T-helper 17 cell (primary cell): ENCODE results near the gene TRIML2. TPM values are rescaled to one million over a fixed set of nuclear protein-coding genes. Genes with fewer than 3 reads are reported as not detected.
"Not testable (repeated sequence)": the region's sequence is repeated elsewhere in the genome, so short reads cannot be mapped to it uniquely, and the experiment has no call there.

Experiments used
- ATAC-seq: fragments of 150-1000 bp; cut with Tn5 transposase; 2 replicates; pipeline ENCODE4 v1.10.0; 2021; ENCODE audit warnings: mild to moderate bottlenecking, moderate library complexity
- DNase-seq, 3 donors: peaks; one replicate each; pipeline versions ENCODE4 v3.0.0 to v3.0.0-alpha.2; 2020 to 2021
- H3K9me3 ChIP-seq: one replicate; pipeline ENCODE4 v1.7.0; 2013; ENCODE audit warnings: low read length, mild to moderate bottlenecking; ENCODE audit not compliant: control insufficient read depth, poor library complexity, severe bottlenecking
- H3K27ac Mint-ChIP-seq: one replicate; pipeline ENCODE4 v1.8.0; 2022; ENCODE audit warnings: mild to moderate bottlenecking, moderate library complexity, mixed read lengths
- H3K27me3 Mint-ChIP-seq: one replicate; pipeline ENCODE4 v1.8.0; 2022; ENCODE audit warnings: mixed read lengths
- H3K36me3 Mint-ChIP-seq: one replicate; pipeline ENCODE4 v1.8.0; 2022; ENCODE audit warnings: low read depth, mixed read lengths
- H3K4me1 Mint-ChIP-seq: one replicate; pipeline ENCODE4 v1.8.0; 2022; ENCODE audit warnings: mild to moderate bottlenecking, mixed read lengths
- H3K4me3 Mint-ChIP-seq: one replicate; pipeline ENCODE4 v1.8.0; 2022; ENCODE audit warnings: mild to moderate bottlenecking, moderate library complexity, mixed read lengths
- total RNA-seq, 4 donors: library from RNA in 2 of 4; stranded (reverse) in 2 of 4; gene quantifications; one replicate each; pipeline ENCODE4 v1.2.3 and lab custom pipeline; 2022 to 2026

TRIML2 gene
- total RNA-seq, 2 donors from 2014 or later = not detected

GRCh38 chr4:188076169-188076568 is 33.2 kb downstream of the TRIML2 start:
- H3K4me1 Mint-ChIP-seq = no peaks in the 10 kb centered on the region
- no peak overlapping the region for H3K27ac Mint-ChIP-seq
- no peaks in the 10 kb centered on the region for H3K27me3 Mint-ChIP-seq

DNA sequence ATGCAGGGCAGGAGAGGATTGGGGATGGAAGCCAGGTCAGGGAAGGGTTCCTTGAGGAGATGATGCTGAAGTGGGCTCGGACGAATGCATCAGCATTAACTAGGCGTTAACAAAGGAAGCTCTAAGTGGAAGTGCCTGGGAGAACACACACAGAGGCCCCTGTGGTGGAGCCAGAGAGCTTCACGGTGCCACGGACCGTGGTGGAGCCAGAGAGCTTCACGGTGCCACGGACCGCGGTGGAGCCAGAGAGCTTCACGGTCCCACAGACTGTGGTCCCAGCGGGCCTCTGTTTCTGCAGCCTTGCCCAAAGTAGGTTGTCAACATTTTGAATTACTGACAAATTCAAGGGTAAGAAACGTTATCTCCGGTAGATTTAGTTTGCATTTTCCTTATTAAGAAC is 48.3 kb downstream of the TRIML2 start:
- Mint-ChIP-seq H3K27ac (no peak overlapping the region), H3K4me1 (no peaks in the 10 kb centered on the region), H3K36me3 (no peaks in the 10 kb centered on the region), H3K27me3 (no peaks in the 10 kb centered on the region), H3K4me3 (no peak overlapping the region)
- DNase-seq (no peak), ATAC-seq (no peak)
- no peaks in the 10 kb centered on the region for H3K9me3 ChIP-seq

More at GRCh38 chr4:188076169-188076568, 33.2 kb downstream of the TRIML2 start:
- H3K36me3 Mint-ChIP-seq = no peaks in the 10 kb centered on the region
- H3K4me3 Mint-ChIP-seq = no peak overlapping the region
- no peaks in the 10 kb centered on the region for H3K9me3 ChIP-seq
- no peak for ATAC-seq
- no peak for DNase-seq

DNA sequence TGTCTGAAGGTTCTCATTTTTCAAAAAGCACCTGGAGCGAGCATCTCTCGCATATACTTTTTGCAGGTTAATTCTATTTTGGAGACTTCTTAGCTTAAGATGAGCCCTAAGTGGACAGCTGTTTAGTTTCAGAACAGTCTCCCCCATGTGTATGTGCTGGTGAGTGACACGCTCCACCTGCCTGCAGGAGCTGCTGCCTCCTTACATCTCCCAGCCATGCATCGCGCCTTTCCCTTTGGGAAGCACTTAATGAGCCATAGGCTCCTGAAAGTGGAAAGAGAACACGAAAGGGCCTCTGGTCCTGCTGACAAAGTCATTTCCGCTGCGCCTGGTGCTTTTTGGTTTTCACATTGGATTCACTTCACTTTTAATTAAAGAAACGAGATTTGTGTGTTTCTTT is 56.1 kb downstream of the TRIML2 start:
- no peaks in the 10 kb centered on the region for H3K9me3 ChIP-seq
- ATAC-seq (no peak), DNase-seq (no peak)
- Mint-ChIP-seq H3K36me3 (no peaks in the 10 kb centered on the region), H3K27ac (no peak overlapping the region), H3K4me1 (no peaks in the 10 kb centered on the region), H3K4me3 (no peak overlapping the region), H3K27me3 (no peaks in the 10 kb centered on the region)

DNA sequence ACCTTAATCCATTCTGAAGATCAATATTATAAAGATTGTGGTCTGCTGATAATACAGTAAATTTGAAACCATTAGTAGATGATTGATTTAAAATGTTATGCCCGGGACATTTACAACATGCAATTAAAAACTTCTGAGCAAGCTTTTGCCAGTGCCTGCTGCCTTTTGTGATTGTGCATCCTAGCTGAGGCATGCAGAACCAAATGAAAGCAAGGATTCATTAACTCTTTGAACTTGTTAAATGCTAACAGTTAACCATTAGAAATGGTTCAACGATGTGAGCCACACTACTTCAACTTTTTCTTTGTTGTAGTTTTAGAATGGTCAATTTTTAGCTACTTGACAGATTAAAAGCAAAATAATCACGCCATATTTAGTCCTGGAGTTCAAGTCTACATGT is 62.7 kb downstream of the TRIML2 start:
- no peak for ATAC-seq
- no peaks in the 10 kb centered on the region for H3K4me1 Mint-ChIP-seq

DNA sequence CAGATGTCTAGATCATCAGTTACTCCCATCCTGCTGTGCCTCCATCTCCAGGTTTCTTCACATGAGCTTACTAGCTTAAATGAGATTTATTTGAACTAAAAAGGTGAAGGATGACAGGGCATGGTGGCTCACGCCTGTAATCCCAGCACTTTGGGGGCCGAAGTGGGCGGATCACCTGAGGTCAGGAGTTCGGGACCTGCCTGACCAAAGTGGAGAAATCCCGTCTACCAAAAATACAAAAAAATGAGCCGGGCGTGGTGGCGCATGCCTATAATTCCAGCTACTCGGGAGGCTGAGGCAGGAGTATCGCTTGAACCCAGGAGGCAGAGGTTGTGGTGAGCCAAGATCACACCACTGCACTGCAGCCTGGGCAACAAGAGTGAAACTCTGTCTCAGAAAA is 63.9 kb downstream of the TRIML2 start:
- not testable (repeated sequence) for ATAC-seq, H3K9me3 ChIP-seq, H3K4me3 Mint-ChIP-seq, H3K36me3 Mint-ChIP-seq, H3K4me1 Mint-ChIP-seq, DNase-seq, H3K27me3 Mint-ChIP-seq, H3K27ac Mint-ChIP-seq

More for the DNA sequence above, 62.7 kb downstream of the TRIML2 start:
- no peaks in the 10 kb centered on the region for H3K36me3 Mint-ChIP-seq
- no peak for DNase-seq
- H3K27me3 Mint-ChIP-seq = no peaks in the 10 kb centered on the region
- no peak overlapping the region for H3K4me3 Mint-ChIP-seq
- no peak overlapping the region for H3K27ac Mint-ChIP-seq
- no peaks in the 10 kb centered on the region for H3K9me3 ChIP-seq

GRCh38 chr4:188043154-188043553 is 66.2 kb downstream of the TRIML2 start:
- Mint-ChIP-seq H3K27ac (no peak overlapping the region), H3K4me1 (no peaks in the 10 kb centered on the region), H3K27me3 (no peaks in the 10 kb centered on the region), H3K36me3 (no peaks in the 10 kb centered on the region), H3K4me3 (no peak overlapping the region)
- DNase-seq (no peak), ATAC-seq (no peak)
- no peaks in the 10 kb centered on the region for H3K9me3 ChIP-seq

DNA sequence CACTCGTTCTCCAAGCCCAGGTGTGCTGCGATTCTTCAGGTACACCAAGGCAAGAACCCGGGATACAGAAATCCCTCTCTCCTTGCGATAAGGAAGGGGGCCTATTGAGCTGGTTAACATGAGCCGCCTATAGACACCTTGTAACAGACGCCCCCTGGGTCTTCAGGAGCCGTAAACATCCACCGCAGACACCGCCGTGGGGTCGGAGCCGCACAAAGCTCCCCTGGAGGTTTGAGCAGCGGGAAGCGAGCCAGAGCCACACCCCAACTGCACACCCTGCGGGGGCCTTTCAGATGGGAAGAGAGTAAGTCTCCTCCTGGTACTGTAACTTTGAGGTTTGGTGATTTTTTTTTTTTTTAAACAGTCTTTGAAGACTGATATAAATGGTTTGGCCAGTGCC is 67.2 kb downstream of the TRIML2 start:
- H3K4me3 Mint-ChIP-seq = no peak overlapping the region
- H3K27me3 Mint-ChIP-seq = no peaks in the 10 kb centered on the region
- no peaks in the 10 kb centered on the region for H3K4me1 Mint-ChIP-seq
- no peak overlapping the region for H3K27ac Mint-ChIP-seq
- no peaks in the 10 kb centered on the region for H3K36me3 Mint-ChIP-seq
- DNase-seq = no peak
- ATAC-seq = no peak
- no peaks in the 10 kb centered on the region for H3K9me3 ChIP-seq

DNA sequence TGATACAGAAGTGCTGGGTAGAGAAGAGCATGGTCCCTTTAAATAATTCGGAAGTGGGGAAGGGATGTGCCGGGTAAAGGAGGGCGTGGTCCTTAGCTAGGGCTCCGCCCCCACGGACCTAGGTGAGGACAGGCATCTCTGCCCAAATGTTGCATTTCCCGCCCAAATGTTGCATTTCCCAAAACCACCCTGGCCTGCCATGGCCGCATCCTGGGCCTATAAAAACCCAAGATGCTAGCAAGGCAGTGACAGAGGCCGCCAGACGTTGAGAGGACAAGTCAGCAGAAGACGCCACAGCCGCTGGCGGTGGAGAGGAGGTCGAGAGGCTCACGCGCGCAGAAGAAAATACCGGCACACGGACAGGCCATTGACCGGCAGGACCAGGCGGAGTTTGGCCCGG is 67.7 kb downstream of the TRIML2 start:
- DNase-seq = no peak
- ATAC-seq = no peak
- Mint-ChIP-seq H3K36me3 (no peaks in the 10 kb centered on the region), H3K27ac (no peak overlapping the region), H3K4me3 (no peak overlapping the region), H3K4me1 (no peaks in the 10 kb centered on the region), H3K27me3 (no peaks in the 10 kb centered on the region)
- H3K9me3 ChIP-seq = no peaks in the 10 kb centered on the region

Other genes with a start within 250 kb of the TRIML2 start
- gene ZFP42, start 113.8 kb downstream of the TRIML2 start, total RNA-seq = not detected
- not detected for gene TRIML1, start 29.8 kb upstream of the TRIML2 start, total RNA-seq